ENCODE results near the gene ARFGAP3. TPM values are rescaled to one million over a fixed set of nuclear protein-coding genes. Genes with fewer than 3 reads are reported as not detected.
A peak's percentile ranks its signal among the peaks of the same experiment; 100 is the strongest.

Gene ARFGAP3
- total RNA-seq, 2 experiments from 2014 or later = 19.5 to 21.4 TPM

- CTCF ChIA-PET = no interaction called here
- Mint-ChIP-seq H3K27ac (no peak overlapping the region), H3K27me3 (no peaks in the 10 kb centered on the region), H3K4me3 (no peak overlapping the region), H3K9me3 (no peaks in the 10 kb centered on the region), H3K4me1 (ENCODE audit: low read depth) (no peaks in the 10 kb centered on the region), H3K36me3 (ENCODE audit: low read depth) (peaks cover 75% of the 10 kb centered on the region)
- DNase-seq (peak in 1 of 14 experiments; percentile 23), ATAC-seq (ENCODE audit: poor library complexity) (no peak)
- POLR2A ChIA-PET = no interaction called here
- intact Hi-C loops (cut with DNase I, micrococcal nuclease) = no loop called here
- Histone ChIP-seq H3K36me3 (ENCODE audit: insufficient read depth, low read length) (peaks cover 55% of the 10 kb centered on the region), H3K4me1 (ENCODE audit: insufficient read depth, low read length) (no peaks in the 10 kb centered on the region), H3K27ac (ENCODE audit: low read depth in 1 of 2, low read length in 2 of 2) (no peak overlapping the region), H3K9me3 (ENCODE audit: control insufficient read depth in 1 of 2, insufficient read depth in 1 of 2, low read length in 2 of 2) (no peaks in the 10 kb centered on the region), H3K27me3 (ENCODE audit: control insufficient read depth in 1 of 2, insufficient read depth in 2 of 2, low read length in 2 of 2) (no peaks in the 10 kb centered on the region), H3K4me3 (ENCODE audit: low read length) (no peak overlapping the region)
- TF ChIP-seq CTCF (IDR thresholded peaks at IDR 0.05) = no peak
These were observed 57.3 kb downstream of the ARFGAP3 start for GRCh38 chr22:42799461-42800405.

- Mint-ChIP-seq H3K27me3 (no peaks in the 10 kb centered on the region), H3K36me3 (ENCODE audit: low read depth) (peaks cover 75% of the 10 kb centered on the region), H3K9me3 (no peaks in the 10 kb centered on the region), H3K4me3 (no peak overlapping the region), H3K27ac (no peak overlapping the region), H3K4me1 (ENCODE audit: low read depth) (no peaks in the 10 kb centered on the region)
- no peaks in the 10 kb centered on the region for H3K9me3 ChIP-seq (ENCODE audit: control insufficient read depth in 1 of 2, insufficient read depth in 1 of 2, low read length in 2 of 2)
- TF ChIP-seq CTCF (IDR thresholded peaks at IDR 0.05) = no peak
- no peaks in the 10 kb centered on the region for H3K27me3 ChIP-seq (ENCODE audit: control insufficient read depth in 1 of 2, insufficient read depth in 2 of 2, low read length in 2 of 2)
- peaks cover 55% of the 10 kb centered on the region for H3K36me3 ChIP-seq (ENCODE audit: insufficient read depth, low read length)
- CTCF ChIA-PET = no interaction called here
- H3K27ac ChIP-seq (ENCODE audit: low read depth in 1 of 2, low read length in 2 of 2) = no peak overlapping the region
- no peak overlapping the region for H3K4me3 ChIP-seq (ENCODE audit: low read length)
- DNase-seq (no peak), ATAC-seq (ENCODE audit: poor library complexity) (no peak)
- POLR2A ChIA-PET = no interaction called here
- intact Hi-C loops (cut with DNase I, micrococcal nuclease) = no loop called here
- no peaks in the 10 kb centered on the region for H3K4me1 ChIP-seq (ENCODE audit: insufficient read depth, low read length)
These were observed 58.0 kb downstream of the ARFGAP3 start for GRCh38 chr22:42799061-42799460.

GRCh38 chr22:42797011-42797410 is 60.1 kb downstream of the ARFGAP3 start:
- no peak for TF ChIP-seq CTCF (IDR thresholded peaks at IDR 0.05)
- H3K27me3 Mint-ChIP-seq = no peaks in the 10 kb centered on the region
- peaks cover 46% of the 10 kb centered on the region for H3K36me3 ChIP-seq (ENCODE audit: insufficient read depth, low read length)
- H3K4me1 ChIP-seq (ENCODE audit: insufficient read depth, low read length) = no peaks in the 10 kb centered on the region
- H3K4me1 Mint-ChIP-seq (ENCODE audit: low read depth) = no peaks in the 10 kb centered on the region
- POLR2A ChIA-PET = no interaction called here
- ATAC-seq (ENCODE audit: poor library complexity) (no peak), DNase-seq (no peak)
- no peak overlapping the region for H3K4me3 Mint-ChIP-seq
- no peaks in the 10 kb centered on the region for H3K9me3 Mint-ChIP-seq
- CTCF ChIA-PET = no interaction called here
- intact Hi-C loops (cut with DNase I, micrococcal nuclease) = no loop called here
- H3K36me3 Mint-ChIP-seq (ENCODE audit: low read depth) = peaks cover 68% of the 10 kb centered on the region
- H3K27ac Mint-ChIP-seq = no peak overlapping the region
- H3K27me3 ChIP-seq (ENCODE audit: control insufficient read depth in 1 of 2, insufficient read depth in 2 of 2, low read length in 2 of 2) = no peaks in the 10 kb centered on the region
- H3K27ac ChIP-seq (ENCODE audit: low read depth in 1 of 2, low read length in 2 of 2) = no peak overlapping the region
- H3K4me3 ChIP-seq (ENCODE audit: low read length) = no peak overlapping the region
- H3K9me3 ChIP-seq (ENCODE audit: control insufficient read depth in 1 of 2, insufficient read depth in 1 of 2, low read length in 2 of 2) = no peaks in the 10 kb centered on the region
